HCT116 (cell line): ENCODE results near the gene OPCML. TPM values are rescaled to one million over a fixed set of nuclear protein-coding genes. Genes with fewer than 3 reads are reported as not detected.

Source experiments
- ATAC-seq: fragments of 200-7000 bp; cut with Tn5 transposase; 2 replicates; pipeline ENCODE4 v1.9.1; 2020; ENCODE audit warnings: mild to moderate bottlenecking, moderate library complexity
- BruUV-seq: library from RNA; stranded (reverse); fragments of 400-500 nt; replicated peaks from 2 replicates; lab custom pipeline; 2021; lab: Mats Ljungman, UMichigan
- CTCF ChIA-PET: fragments of 300-600 bp; sonication (Branson Sonifier 250); formaldehyde crosslinking; loops from one replicate; lab custom pipeline; 2021; ENCODE audit warnings: antibody characterized with exemption; lab: Charles Lee
- POLR2A ChIA-PET: fragments of 300-600, 350-600 bp; sonication (Branson Sonifier 250); formaldehyde crosslinking; loops from one replicate; lab custom pipeline; 2021; ENCODE audit warnings: antibody characterized with exemption; lab: Charles Lee
- RAD21 ChIA-PET, 2 experiments: fragments of 300-600 bp; sonication (Branson Sonifier 250); formaldehyde crosslinking; loops; one replicate each; lab custom pipeline; 2023; ENCODE audit warnings: low total read pairs in 2 of 2; ENCODE audit not compliant: uncharacterized antibody in 2 of 2, unreplicated experiment in 2 of 2, low non-redundant PET in 1 of 2; lab: Charles Lee
- DNase-seq: peaks from one replicate; pipeline ENCODE4 v3.0.0-alpha.2; 2010; ENCODE audit warnings: low read depth, low spot score
- H2AFZ ChIP-seq: fragments of 200-600 bp; shearing (Covaris generic), sonication (generic); 2 replicates; pipeline ENCODE4 v1.6.1; 2017; ENCODE audit warnings: low read depth, mixed run types, mixed read lengths, antibody characterized with exemption, low read length; ENCODE audit not compliant: poor library complexity, severe bottlenecking
- H3K27ac ChIP-seq: 2 replicates; pipeline ENCODE4 v1.5.1; 2012; ENCODE audit warnings: low read depth, low read length
- H3K27me3 ChIP-seq: fragments of 200-600 bp; sonication (generic); 2 replicates; pipeline ENCODE4 v1.6.1; 2016; ENCODE audit warnings: mixed run types, low read length, mixed read lengths; ENCODE audit not compliant: insufficient read depth
- H3K36me3 ChIP-seq, 2 experiments: fragments of 200-500 bp in 1 of 2; fragments of 200-600 bp in 1 of 2; sonication (Bioruptor generic) in 1 of 2; sonication (generic) in 1 of 2; 2 replicates each; pipeline versions ENCODE4 v1.5.1 to v1.6.1; 2014 to 2016; ENCODE audit warnings: low read length in 2 of 2, inconsistent platforms in 1 of 2, mixed read lengths in 1 of 2, mixed run types in 1 of 2; ENCODE audit not compliant: insufficient read depth in 2 of 2, control insufficient read depth in 1 of 2
- H3K4me1 ChIP-seq, 2 experiments: fragments of 200-600 bp in 1 of 2; sonication (generic) in 1 of 2; 2 replicates each; pipeline versions ENCODE4 v1.5.1 to v1.6.1; 2012 to 2017; ENCODE audit warnings: low read length in 2 of 2, inconsistent platforms in 1 of 2, mild to moderate bottlenecking in 1 of 2, mixed read lengths in 1 of 2, mixed run types in 1 of 2, moderate library complexity in 1 of 2; ENCODE audit not compliant: insufficient read depth in 2 of 2, control insufficient read depth in 1 of 2
- H3K4me2 ChIP-seq: fragments of 200-600 bp; sonication (generic); 2 replicates; pipeline ENCODE4 v1.6.1; 2017; ENCODE audit warnings: mixed run types, low read length, mixed read lengths
- H3K4me3 ChIP-seq, 2 experiments: fragments of 200-600 bp in 1 of 2; sonication (generic) in 1 of 2; replicated peaks in 1 of 2; 2 replicates each; pipeline ENCODE4 v1.5.1; 2011 to 2016; ENCODE audit warnings: low read length in 2 of 2, control low read depth in 1 of 2, low read depth in 1 of 2, mild to moderate bottlenecking in 1 of 2, mixed read lengths in 1 of 2, mixed run types in 1 of 2
- H3K79me2 ChIP-seq: fragments of 200-600 bp; sonication (generic); 2 replicates; pipeline ENCODE4 v1.6.1; 2017; ENCODE audit warnings: mild to moderate bottlenecking, mixed run types, low read length, moderate library complexity, mixed read lengths; ENCODE audit not compliant: insufficient read depth
- H3K9ac ChIP-seq: fragments of 200-600 bp; sonication (generic); 2 replicates; pipeline ENCODE4 v1.6.1; 2016; ENCODE audit warnings: low read length, mixed read lengths
- H3K9me2 ChIP-seq: fragments of 200-600 bp; sonication (generic), shearing (Covaris generic); 2 replicates; pipeline ENCODE4 v1.6.1; 2017; ENCODE audit warnings: mixed run types, mild to moderate bottlenecking, moderate library complexity; ENCODE audit not compliant: insufficient read depth
- H3K9me3 ChIP-seq, 2 experiments: fragments of 200-500 bp in 1 of 2; fragments of 200-600 bp in 1 of 2; sonication (Bioruptor generic) in 1 of 2; sonication (generic) in 1 of 2; 2 replicates each; pipeline ENCODE4 v1.6.1; 2014 to 2017; ENCODE audit warnings: low read length in 2 of 2, mixed read lengths in 2 of 2, inconsistent platforms in 1 of 2, low read depth in 1 of 2, mild to moderate bottlenecking in 1 of 2, mixed run types in 1 of 2, moderate library complexity in 1 of 2; ENCODE audit not compliant: control insufficient read depth in 1 of 2, insufficient read depth in 1 of 2
- H4K20me1 ChIP-seq: fragments of 200-600 bp; sonication (generic), shearing (Covaris generic); 2 replicates; pipeline ENCODE4 v1.6.1; 2017; ENCODE audit warnings: mixed run types, mild to moderate bottlenecking, moderate library complexity; ENCODE audit not compliant: insufficient read depth
- CBX3 ChIP-seq: IDR thresholded peaks from 2 replicates; pipeline ENCODE4 v1.6.1; 2012; ENCODE audit warnings: low read depth
- CEBPB ChIP-seq: IDR thresholded peaks from 2 replicates; pipeline ENCODE4 v1.6.1; 2012; ENCODE audit warnings: low read depth
- EGR1 ChIP-seq: IDR thresholded peaks from 2 replicates; pipeline ENCODE4 v1.6.1; 2012; ENCODE audit warnings: low read depth
- ELF1 ChIP-seq: IDR thresholded peaks from 2 replicates; pipeline ENCODE4 v1.6.1; 2012; ENCODE audit warnings: low read depth, borderline replicate concordance
- EZH2 ChIP-seq: fragments of 200-600 bp; sonication (generic); IDR thresholded peaks from 2 replicates; pipeline ENCODE4 v1.6.1; 2017; ENCODE audit warnings: antibody characterized with exemption, mixed run types
- EZH2phosphoT487 ChIP-seq: fragments of 200-600 bp; IDR thresholded peaks from 2 replicates; pipeline ENCODE4 v1.6.1; 2018; ENCODE audit warnings: antibody characterized with exemption, borderline replicate concordance
- MAX ChIP-seq: IDR thresholded peaks from 2 replicates; pipeline ENCODE4 v1.6.1; 2012
- POLR2AphosphoS5 ChIP-seq: IDR thresholded peaks from 2 replicates; pipeline ENCODE4 v1.6.1; 2011; ENCODE audit warnings: mild to moderate bottlenecking, low read depth, low read length, moderate library complexity
- REST ChIP-seq: IDR thresholded peaks from 2 replicates; pipeline ENCODE4 v1.6.1; 2012; ENCODE audit warnings: low read depth
- SP1 ChIP-seq: IDR thresholded peaks from 2 replicates; pipeline ENCODE4 v1.6.1; 2012; ENCODE audit warnings: low read depth
- TCF7L2 ChIP-seq: IDR thresholded peaks from 2 replicates; pipeline ENCODE4 v1.7.0; 2011; ENCODE audit warnings: borderline replicate concordance, inconsistent platforms; ENCODE audit not compliant: insufficient read depth, insufficient read length; ENCODE audit errors: extremely low read depth
- intact Hi-C: fragments of 100-400 bp; cut with micrococcal nuclease; formaldehyde crosslinking; loops from 2 replicates; pipeline ENCODE4 v1.10.0; 2022
- total RNA-seq: library from RNA; stranded (reverse); gene quantifications from one replicate; pipeline ENCODE4 v1.2.1, GENCODE V29; 2021; ENCODE audit not compliant: unreplicated experiment
- TF ChIP-seq, protein P1 (sequence below): IDR thresholded peaks from 2 replicates; pipeline ENCODE4 v1.6.1; 2011; ENCODE audit warnings: mild to moderate bottlenecking, low read length, moderate library complexity; ENCODE audit not compliant: insufficient replicate concordance; ENCODE audit errors: extremely low read depth
- TF ChIP-seq, protein P2 (sequence below), 3 experiments: fragments of 200-600 bp in 1 of 3; sonication (generic) in 1 of 3; IDR thresholded peaks in 2 of 3; conservative IDR thresholded peaks in 1 of 3; 2 replicates each; pipeline ENCODE4 v1.5.1; 2012 to 2017; ENCODE audit warnings: low read depth in 2 of 3, low read length in 2 of 3, antibody characterized with exemption in 1 of 3, borderline replicate concordance in 1 of 3, control low read depth in 1 of 3, mild to moderate bottlenecking in 1 of 3, mixed read lengths in 1 of 3, mixed run types in 1 of 3, moderate library complexity in 1 of 3; ENCODE audit not compliant: insufficient read depth in 1 of 3

The OPCML gene
- total RNA-seq, 1 experiment from 2014 or later: not detected

DNA sequence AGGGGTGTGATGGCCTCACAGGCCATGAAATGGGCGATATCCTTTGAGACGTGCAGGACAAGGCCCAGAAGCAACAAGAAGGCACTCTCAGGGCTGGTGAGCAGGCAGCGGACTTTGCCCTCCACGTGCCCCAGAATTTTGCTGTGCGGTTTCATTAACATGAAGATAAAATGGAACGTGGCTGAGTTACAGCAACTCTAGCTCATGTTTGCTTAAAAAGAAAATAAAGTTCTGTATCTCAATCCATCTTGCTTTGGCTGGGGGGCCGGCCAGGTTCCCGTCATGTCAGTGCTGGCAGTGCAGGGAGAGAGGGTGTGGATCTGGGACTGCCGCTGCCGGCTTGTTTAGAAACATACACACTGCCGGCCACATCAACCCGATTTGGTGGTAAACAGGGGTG is 370.1 kb downstream of the OPCML start:
- Histone ChIP-seq H4K20me1 (no peaks in the 10 kb centered on the region), H3K4me1 (no peaks in the 10 kb centered on the region), H3K9ac (no peak overlapping the region), H3K79me2 (no peaks in the 10 kb centered on the region), H3K27ac (no peak overlapping the region), H3K36me3 (no peaks in the 10 kb centered on the region), H3K27me3 (no peaks in the 10 kb centered on the region), H3K9me3 (peaks cover 5 to 6% of the 10 kb centered on the region in 2 experiments; a peak in 2 of 4 replicates), H3K4me2 (no peak overlapping the region), H2AFZ (no peak overlapping the region), H3K4me3 (no peak overlapping the region), H3K9me2 (no peaks in the 10 kb centered on the region)
- TF ChIP-seq, protein P1, sequence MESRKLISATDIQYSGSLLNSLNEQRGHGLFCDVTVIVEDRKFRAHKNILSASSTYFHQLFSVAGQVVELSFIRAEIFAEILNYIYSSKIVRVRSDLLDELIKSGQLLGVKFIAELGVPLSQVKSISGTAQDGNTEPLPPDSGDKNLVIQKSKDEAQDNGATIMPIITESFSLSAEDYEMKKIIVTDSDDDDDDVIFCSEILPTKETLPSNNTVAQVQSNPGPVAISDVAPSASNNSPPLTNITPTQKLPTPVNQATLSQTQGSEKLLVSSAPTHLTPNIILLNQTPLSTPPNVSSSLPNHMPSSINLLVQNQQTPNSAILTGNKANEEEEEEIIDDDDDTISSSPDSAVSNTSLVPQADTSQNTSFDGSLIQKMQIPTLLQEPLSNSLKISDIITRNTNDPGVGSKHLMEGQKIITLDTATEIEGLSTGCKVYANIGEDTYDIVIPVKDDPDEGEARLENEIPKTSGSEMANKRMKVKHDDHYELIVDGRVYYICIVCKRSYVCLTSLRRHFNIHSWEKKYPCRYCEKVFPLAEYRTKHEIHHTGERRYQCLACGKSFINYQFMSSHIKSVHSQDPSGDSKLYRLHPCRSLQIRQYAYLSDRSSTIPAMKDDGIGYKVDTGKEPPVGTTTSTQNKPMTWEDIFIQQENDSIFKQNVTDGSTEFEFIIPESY: no peak
- no peak for TF ChIP-seq EGR1
- TF ChIP-seq EZH2: no peak
- TF ChIP-seq CEBPB: no peak
- ChIA-PET CTCF (no interaction called here), RAD21 (no interaction called here), POLR2A (no interaction called here)
- intact Hi-C loops: no loop called here
- DNase-seq (no peak), ATAC-seq (no peak)
- BruUV-seq: no TSS peak

DNA sequence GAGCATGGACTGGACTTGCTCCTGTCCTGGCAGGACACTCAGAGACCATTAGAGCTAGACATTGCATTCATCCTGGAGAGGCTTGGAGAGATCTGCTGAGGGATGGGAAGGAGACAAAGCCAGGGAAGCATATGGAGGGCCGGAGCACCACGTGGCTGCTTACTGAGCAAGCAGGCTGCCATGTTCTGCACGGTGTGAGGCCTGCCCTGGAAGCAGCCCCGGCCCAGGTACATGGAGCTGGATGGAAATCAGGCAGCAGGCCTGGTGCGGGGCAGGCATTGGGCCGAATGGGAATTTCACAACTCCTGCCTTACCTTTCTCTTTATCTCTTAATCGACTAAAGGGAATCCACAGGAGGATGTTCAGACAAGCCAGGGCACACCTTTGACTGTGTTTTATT is 371.5 kb downstream of the OPCML start:
- CTCF ChIA-PET: no interaction called here
- no peak overlapping the region for H3K9ac ChIP-seq
- POLR2A ChIA-PET: no interaction called here
- TF ChIP-seq, protein P2, sequence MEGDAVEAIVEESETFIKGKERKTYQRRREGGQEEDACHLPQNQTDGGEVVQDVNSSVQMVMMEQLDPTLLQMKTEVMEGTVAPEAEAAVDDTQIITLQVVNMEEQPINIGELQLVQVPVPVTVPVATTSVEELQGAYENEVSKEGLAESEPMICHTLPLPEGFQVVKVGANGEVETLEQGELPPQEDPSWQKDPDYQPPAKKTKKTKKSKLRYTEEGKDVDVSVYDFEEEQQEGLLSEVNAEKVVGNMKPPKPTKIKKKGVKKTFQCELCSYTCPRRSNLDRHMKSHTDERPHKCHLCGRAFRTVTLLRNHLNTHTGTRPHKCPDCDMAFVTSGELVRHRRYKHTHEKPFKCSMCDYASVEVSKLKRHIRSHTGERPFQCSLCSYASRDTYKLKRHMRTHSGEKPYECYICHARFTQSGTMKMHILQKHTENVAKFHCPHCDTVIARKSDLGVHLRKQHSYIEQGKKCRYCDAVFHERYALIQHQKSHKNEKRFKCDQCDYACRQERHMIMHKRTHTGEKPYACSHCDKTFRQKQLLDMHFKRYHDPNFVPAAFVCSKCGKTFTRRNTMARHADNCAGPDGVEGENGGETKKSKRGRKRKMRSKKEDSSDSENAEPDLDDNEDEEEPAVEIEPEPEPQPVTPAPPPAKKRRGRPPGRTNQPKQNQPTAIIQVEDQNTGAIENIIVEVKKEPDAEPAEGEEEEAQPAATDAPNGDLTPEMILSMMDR (IDR thresholded peaks at IDR 0.05 in 2 of 3, conservative IDR thresholded peaks at IDR 0.05 in 1 of 3; ENCODE audit: borderline replicate concordance in 1 of 3, insufficient read depth in 1 of 3, low read depth in 2 of 3, low read length in 2 of 3): no peak
- no peak for TF ChIP-seq REST
- no peak for TF ChIP-seq CEBPB
- no peak for TF ChIP-seq ELF1
- TF ChIP-seq SP1: no peak
- no peak for TF ChIP-seq EZH2phosphoT487
- TF ChIP-seq TCF7L2: no peak
- no peak for TF ChIP-seq CBX3
- TF ChIP-seq POLR2AphosphoS5: no peak
- TF ChIP-seq EZH2: no peak
- no peak for TF ChIP-seq MAX

More for the DNA sequence above, 371.5 kb downstream of the OPCML start:
- no peak for DNase-seq
- H3K4me3 ChIP-seq: no peak overlapping the region
- H3K9me2 ChIP-seq: no peaks in the 10 kb centered on the region
- no peaks in the 10 kb centered on the region for H3K27me3 ChIP-seq
- peaks cover 0 to 8% of the 10 kb centered on the region in 2 experiments; a peak in 2 of 4 replicates for H3K9me3 ChIP-seq
- H3K4me2 ChIP-seq: no peak overlapping the region
- no peak overlapping the region for H2AFZ ChIP-seq
- no peaks in the 10 kb centered on the region for H4K20me1 ChIP-seq
- H3K4me1 ChIP-seq: no peaks in the 10 kb centered on the region
- no TSS peak for BruUV-seq
- RAD21 ChIA-PET: no interaction called here
- intact Hi-C loops: no loop called here
- H3K27ac ChIP-seq: no peak overlapping the region
- H3K36me3 ChIP-seq: no peaks in the 10 kb centered on the region
- ATAC-seq: no peak
- no peaks in the 10 kb centered on the region for H3K79me2 ChIP-seq
